Stomach (tissue), 4 donors: ENCODE results near the gene ATG13.

Experiments used
- CTCF ChIP-seq, 7 experiments: fragments of 450-650 bp in 4 of 7; fragments of 200-600 bp in 3 of 7; sonication (generic) in 3 of 7; IDR thresholded peaks; one replicate each; pipeline ENCODE4 v1.5.1; 2016 to 2019; ENCODE audit warnings: antibody characterized with exemption in 7 of 7, control low read depth in 2 of 7, mild to moderate bottlenecking in 1 of 7
- EP300 ChIP-seq: sonication (generic); formaldehyde crosslinking; IDR thresholded peaks from one replicate; pipeline ENCODE4 v1.6.1; 2017; ENCODE audit warnings: antibody characterized with exemption

GRCh38 chr11:46694607-46695006 is 77.3 kb downstream of the ATG13 start:
- no peak for TF ChIP-seq CTCF (IDR thresholded peaks at IDR 0.05)
- TF ChIP-seq EP300, result no peak
